ENCODE data around the gene KIRREL3.

- TF ChIP-seq CTCF (IDR thresholded peaks at IDR 0.05) (no peak), POLR2A (IDR thresholded peaks at IDR 0.05) (no peak), EP300 (IDR thresholded peaks at IDR 0.05; ENCODE audit: low read depth) (no peak), POLR2AphosphoS5 (IDR thresholded peaks at IDR 0.05) (no peak)
Observed at GRCh38 chr11:126438272-126438671, 562.3 kb downstream of the KIRREL3 start.
